ENCODE data around the gene MYOG.

DNA sequence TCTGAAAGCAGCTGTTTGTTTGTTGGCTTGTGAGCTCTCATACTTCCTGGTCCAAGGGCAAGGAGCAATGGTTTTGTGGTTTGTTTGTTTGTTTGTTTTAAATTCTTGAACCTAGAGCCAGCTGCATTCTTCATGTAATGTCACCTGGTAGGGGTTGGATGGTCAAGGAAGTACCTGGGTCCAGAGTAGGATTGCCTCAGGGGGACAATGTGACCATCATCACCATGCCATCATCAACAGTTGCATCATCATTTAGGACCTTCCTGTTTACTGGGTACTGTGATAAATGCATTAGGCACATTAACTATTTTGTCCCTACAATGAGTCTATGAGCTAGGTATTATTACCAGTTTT, 14.7 kb upstream of the MYOG start:
- TF ChIP-seq, protein P1, sequence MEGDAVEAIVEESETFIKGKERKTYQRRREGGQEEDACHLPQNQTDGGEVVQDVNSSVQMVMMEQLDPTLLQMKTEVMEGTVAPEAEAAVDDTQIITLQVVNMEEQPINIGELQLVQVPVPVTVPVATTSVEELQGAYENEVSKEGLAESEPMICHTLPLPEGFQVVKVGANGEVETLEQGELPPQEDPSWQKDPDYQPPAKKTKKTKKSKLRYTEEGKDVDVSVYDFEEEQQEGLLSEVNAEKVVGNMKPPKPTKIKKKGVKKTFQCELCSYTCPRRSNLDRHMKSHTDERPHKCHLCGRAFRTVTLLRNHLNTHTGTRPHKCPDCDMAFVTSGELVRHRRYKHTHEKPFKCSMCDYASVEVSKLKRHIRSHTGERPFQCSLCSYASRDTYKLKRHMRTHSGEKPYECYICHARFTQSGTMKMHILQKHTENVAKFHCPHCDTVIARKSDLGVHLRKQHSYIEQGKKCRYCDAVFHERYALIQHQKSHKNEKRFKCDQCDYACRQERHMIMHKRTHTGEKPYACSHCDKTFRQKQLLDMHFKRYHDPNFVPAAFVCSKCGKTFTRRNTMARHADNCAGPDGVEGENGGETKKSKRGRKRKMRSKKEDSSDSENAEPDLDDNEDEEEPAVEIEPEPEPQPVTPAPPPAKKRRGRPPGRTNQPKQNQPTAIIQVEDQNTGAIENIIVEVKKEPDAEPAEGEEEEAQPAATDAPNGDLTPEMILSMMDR (IDR thresholded peaks at IDR 0.05; ENCODE audit: borderline replicate concordance, extremely low read depth, low read length, poor library complexity, severe bottlenecking), result no peak
- TF ChIP-seq EZH2 (IDR thresholded peaks at IDR 0.05; ENCODE audit: borderline replicate concordance, low read depth, low read length, severe bottlenecking), result no peak

Data from DND-41 (cell line).